GM12878 (cell line): ENCODE measurements around the gene PPIP5K1. TPM values are rescaled to one million over a fixed set of nuclear protein-coding genes. Genes with fewer than 3 reads are reported as not detected.

Experiments used
- ATF2 ChIP-seq: IDR thresholded peaks from 2 replicates; pipeline ENCODE4 v1.6.1; 2012; ENCODE audit warnings: low read length, inconsistent platforms
- HDAC2 ChIP-seq: fragments of 200-600 bp; sonication (generic); IDR thresholded peaks from 2 replicates; pipeline ENCODE4 v1.6.1; 2017
- MEF2B ChIP-seq: fragments of 450-650 bp; IDR thresholded peaks from 2 replicates; pipeline ENCODE4 v1.6.1; 2018; ENCODE audit warnings: mild to moderate bottlenecking, moderate library complexity; ENCODE audit not compliant: partially characterized antibody, poor library complexity, severe bottlenecking
- PRDM15 ChIP-seq: fragments of 450-650 bp; formaldehyde crosslinking; IDR thresholded peaks from 2 replicates; pipeline ENCODE4 v1.4.0; 2020; ENCODE audit warnings: mild to moderate bottlenecking, moderate library complexity
- ZZZ3 ChIP-seq: IDR thresholded peaks from 2 replicates; pipeline ENCODE4 v1.6.1; 2011; ENCODE audit warnings: low read depth; ENCODE audit not compliant: control insufficient read depth, insufficient read length
- polyA plus RNA-seq, 11 experiments: library from polyadenylated mRNA; depleted of rRNA in 4 of 11; unstranded in 6 of 11; stranded (reverse) in 5 of 11; fragments of >200 nt; fragmentation: Nextera tagmentation in 4 of 11; fragmentation: Illumina TruSeq in 1 of 11; extraction: Ambion mirVana in 4 of 11; extraction: Trizol in 1 of 11; gene quantifications; 1 replicate in 1 of 11; 2 replicates in 10 of 11; pipeline versions ENCODE4 v1.2.1 to v1.2.3, GENCODE V29; 2011 to 2016; ENCODE audit warnings: inconsistent platforms in 2 of 11, missing spikeins in 2 of 11, low read depth in 1 of 11
- total RNA-seq, 4 experiments: library from RNA; depleted of rRNA in 3 of 4; stranded (reverse); fragments of >200 nt in 3 of 4; fragmentation: Illumina TruSeq in 1 of 4; extraction: Trizol in 1 of 4; gene quantifications; 2 replicates each; pipeline versions ENCODE4 v1.2.1 to v1.2.3, GENCODE V29; 2013 to 2021

PPIP5K1 gene
- total and polyA plus RNA-seq, 10 of the 15 experiments (the other 5 are each of a cell fraction or from before 2014, with no cell fraction given): 2.5 to 54.4 (median 19.4) TPM

- TF ChIP-seq ATF2: no peak
- TF ChIP-seq HDAC2: no peak
- TF ChIP-seq PRDM15 (CRISPR knock-in tag): no peak
- TF ChIP-seq ZZZ3: no peak
- no peak for TF ChIP-seq MEF2B
Measured at GRCh38 chr15:43527802-43528541, 62.0 kb downstream of the PPIP5K1 start (continued).
